Endodermal cell (in vitro differentiated cells): ENCODE data around the gene ERVK3-1. TPM values are rescaled to one million over a fixed set of nuclear protein-coding genes. Genes with fewer than 3 reads are reported as not detected.

Experiments used
- DNase-seq: peaks from one replicate; pipeline ENCODE4 v3.0.0-alpha.2; 2017
- H3K27ac ChIP-seq: 2 replicates; pipeline ENCODE4 v1.5.1; 2013; ENCODE audit warnings: mild to moderate bottlenecking, low read depth, low read length, moderate library complexity
- H3K27me3 ChIP-seq: 2 replicates; pipeline ENCODE4 v1.6.1; 2013; ENCODE audit warnings: mild to moderate bottlenecking, low read length, moderate library complexity; ENCODE audit not compliant: insufficient read depth, control insufficient read depth, poor library complexity, severe bottlenecking
- H3K36me3 ChIP-seq: 2 replicates; pipeline ENCODE4 v1.7.0; 2013; ENCODE audit warnings: mild to moderate bottlenecking, low read length, moderate library complexity; ENCODE audit not compliant: control insufficient read depth, insufficient read depth
- H3K4me1 ChIP-seq: one replicate; pipeline ENCODE4 v1.7.0; 2013; ENCODE audit warnings: low read length; ENCODE audit not compliant: control insufficient read depth, insufficient read depth
- H3K4me3 ChIP-seq: 2 replicates; pipeline ENCODE4 v1.5.1; 2013; ENCODE audit warnings: mild to moderate bottlenecking, low read length, moderate library complexity
- H3K9ac ChIP-seq: 2 replicates; pipeline ENCODE4 v1.6.1; 2013; ENCODE audit warnings: mild to moderate bottlenecking, low read length, moderate library complexity; ENCODE audit not compliant: poor library complexity, severe bottlenecking; ENCODE audit errors: extremely low read depth
- H3K9me3 ChIP-seq: 2 replicates; pipeline ENCODE4 v1.6.1; 2013; ENCODE audit warnings: mild to moderate bottlenecking, low read length, moderate library complexity; ENCODE audit not compliant: control insufficient read depth
- H3K27ac Mint-ChIP-seq: 2 replicates; pipeline ENCODE4 v1.8.0; 2020; ENCODE audit warnings: mixed read lengths
- H3K27me3 Mint-ChIP-seq: 2 replicates; pipeline ENCODE4 v1.8.0; 2021; ENCODE audit warnings: mild to moderate bottlenecking, mixed read lengths; ENCODE audit not compliant: insufficient read depth
- H3K36me3 Mint-ChIP-seq: 2 replicates; pipeline ENCODE4 v1.8.0; 2020; ENCODE audit warnings: low read depth, mixed read lengths
- H3K4me1 Mint-ChIP-seq: 2 replicates; pipeline ENCODE4 v1.8.0; 2020; ENCODE audit warnings: mixed read lengths
- H3K4me3 Mint-ChIP-seq: 2 replicates; pipeline ENCODE4 v1.8.0; 2020; ENCODE audit warnings: mild to moderate bottlenecking, moderate library complexity, mixed read lengths
- H3K9me3 Mint-ChIP-seq: 2 replicates; pipeline ENCODE4 v1.8.0; 2020; ENCODE audit warnings: mild to moderate bottlenecking, mixed read lengths
- WGBS, 2 experiments: methylation state at CpG; one replicate each; pipeline versions ENCODE4 v1.1.5 to v1.1.7; 2013; ENCODE audit warnings: missing lambda C conversion rate in 2 of 2, mixed read lengths in 1 of 2; ENCODE audit not compliant: insufficient coverage in 1 of 2, insufficient read length in 1 of 2; 5-methylcytosine and 5-hydroxymethylcytosine counted together
- total RNA-seq, 2 donors: library from RNA; stranded (reverse); fragmentation: NEBNext Ultra II Directional in 1 of 2; extraction: Animal tissue kit (Norgen Biotek cat#: 25700) in 1 of 2; gene quantifications; 2 replicates in 1 of 2; 3 replicates in 1 of 2; pipeline ENCODE4 v1.2.1, GENCODE V29; 2021
- TF ChIP-seq, protein P1 (sequence below): fragments of 200-600 bp; sonication (generic); conservative IDR thresholded peaks from 2 replicates; pipeline ENCODE4 v1.5.0; 2021; ENCODE audit warnings: antibody characterized with exemption, mild to moderate bottlenecking

ERVK3-1 gene
- total RNA-seq, 2 donors from 2014 or later, result 27.5 to 28.0 TPM

DNA sequence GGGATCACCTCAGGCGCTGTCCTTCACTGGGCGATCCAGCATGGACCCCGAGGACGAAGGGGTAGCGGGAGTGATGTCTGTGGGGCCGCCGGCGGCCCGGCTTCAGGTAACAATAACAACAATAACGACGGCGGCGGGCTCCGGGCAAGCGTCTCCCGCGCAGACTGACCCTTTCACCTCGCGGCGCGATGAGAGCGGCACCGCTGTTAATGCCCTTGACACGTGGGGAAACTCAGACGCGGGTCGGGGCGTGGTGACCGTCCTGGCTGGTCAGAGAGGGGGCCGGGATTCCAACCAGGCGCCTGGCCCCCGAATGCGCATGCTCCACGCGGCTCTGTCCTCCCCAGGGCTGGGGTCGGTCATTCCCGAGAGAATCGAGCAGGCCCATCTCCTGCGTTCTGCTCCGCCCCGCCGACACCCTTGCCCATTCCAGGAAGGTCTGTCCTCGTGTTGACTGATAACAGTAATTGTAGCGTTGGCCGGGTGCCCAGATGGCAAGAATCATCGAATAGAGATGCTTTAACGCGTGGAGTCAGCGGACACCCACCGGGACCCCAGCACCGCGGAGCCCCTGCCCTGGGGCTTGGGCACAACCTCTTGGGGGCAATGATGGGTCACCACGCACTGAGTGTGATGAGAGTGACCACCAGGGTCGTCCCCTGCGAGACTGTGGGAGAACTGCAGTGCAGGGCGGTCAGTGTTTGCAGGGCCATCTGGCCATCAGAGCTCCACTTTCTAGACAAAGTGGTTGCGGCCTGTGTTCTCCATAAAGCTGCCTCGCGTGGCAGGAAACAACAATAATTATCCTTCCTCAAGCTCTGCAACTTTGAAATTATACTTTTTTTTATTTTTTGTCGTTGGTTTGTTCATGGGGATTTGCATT lies 25.9 kb upstream of the ERVK3-1 start:
- peak; percentile 89 for DNase-seq
- H3K27me3 ChIP-seq, result no peaks in the 10 kb centered on the region
- H3K9me3 ChIP-seq, result peaks cover 6% of the 10 kb centered on the region
- H3K4me3 ChIP-seq, result peak overlapping the region; percentile 97
- H3K4me3 Mint-ChIP-seq, result peak overlapping the region; percentile 95
- peak overlapping the region; percentile 95 for H3K27ac ChIP-seq
- 2 to 4% methylated on average over 17 to 60 of the region's 60 CpGs for WGBS, 2 experiments
- no peaks in the 10 kb centered on the region for H3K27me3 Mint-ChIP-seq
- peaks cover 50% of the 10 kb centered on the region for H3K36me3 Mint-ChIP-seq
- H3K9me3 Mint-ChIP-seq, result no peaks in the 10 kb centered on the region
- no peaks in the 10 kb centered on the region for H3K4me1 ChIP-seq
- H3K4me1 Mint-ChIP-seq, result peaks cover 14% of the 10 kb centered on the region
- TF ChIP-seq, protein P1, sequence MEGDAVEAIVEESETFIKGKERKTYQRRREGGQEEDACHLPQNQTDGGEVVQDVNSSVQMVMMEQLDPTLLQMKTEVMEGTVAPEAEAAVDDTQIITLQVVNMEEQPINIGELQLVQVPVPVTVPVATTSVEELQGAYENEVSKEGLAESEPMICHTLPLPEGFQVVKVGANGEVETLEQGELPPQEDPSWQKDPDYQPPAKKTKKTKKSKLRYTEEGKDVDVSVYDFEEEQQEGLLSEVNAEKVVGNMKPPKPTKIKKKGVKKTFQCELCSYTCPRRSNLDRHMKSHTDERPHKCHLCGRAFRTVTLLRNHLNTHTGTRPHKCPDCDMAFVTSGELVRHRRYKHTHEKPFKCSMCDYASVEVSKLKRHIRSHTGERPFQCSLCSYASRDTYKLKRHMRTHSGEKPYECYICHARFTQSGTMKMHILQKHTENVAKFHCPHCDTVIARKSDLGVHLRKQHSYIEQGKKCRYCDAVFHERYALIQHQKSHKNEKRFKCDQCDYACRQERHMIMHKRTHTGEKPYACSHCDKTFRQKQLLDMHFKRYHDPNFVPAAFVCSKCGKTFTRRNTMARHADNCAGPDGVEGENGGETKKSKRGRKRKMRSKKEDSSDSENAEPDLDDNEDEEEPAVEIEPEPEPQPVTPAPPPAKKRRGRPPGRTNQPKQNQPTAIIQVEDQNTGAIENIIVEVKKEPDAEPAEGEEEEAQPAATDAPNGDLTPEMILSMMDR, result peak; percentile 22
- peaks cover 33% of the 10 kb centered on the region for H3K36me3 ChIP-seq
- peak overlapping the region; percentile 97 for H3K27ac Mint-ChIP-seq
- H3K9ac ChIP-seq, result peak overlapping the region; percentile 98

DNA sequence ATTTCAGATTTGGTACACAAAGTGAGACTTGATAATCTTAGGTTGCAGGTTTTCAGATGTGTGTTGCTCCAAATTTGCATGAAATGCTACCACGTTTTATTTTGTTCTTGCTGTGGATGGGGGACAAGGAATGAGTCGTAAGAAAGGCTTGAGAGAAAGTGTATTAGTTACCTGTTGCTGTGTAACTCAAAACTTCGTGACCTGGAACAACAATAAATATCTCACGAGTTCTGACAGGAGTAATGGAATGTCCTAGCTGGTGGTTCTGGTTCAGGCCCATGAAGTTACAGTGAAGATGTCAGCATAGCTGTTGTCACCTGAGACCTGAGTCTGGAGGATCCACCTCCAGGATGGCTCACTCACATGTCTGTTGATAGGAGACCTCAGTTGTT lies 25.3 kb upstream of the ERVK3-1 start:
- H3K9me3 Mint-ChIP-seq, result no peaks in the 10 kb centered on the region
- H3K4me3 ChIP-seq, result peak overlapping the region; percentile 97
- 68 to 72% methylated on average over 4 of the region's 4 CpGs for WGBS, 2 experiments
- peaks cover 30% of the 10 kb centered on the region for H3K36me3 ChIP-seq
- TF ChIP-seq, protein P1, result no peak
- H3K27ac ChIP-seq, result no peak overlapping the region
- peak overlapping the region; percentile 98 for H3K9ac ChIP-seq
- no peaks in the 10 kb centered on the region for H3K9me3 ChIP-seq
- no peaks in the 10 kb centered on the region for H3K4me1 ChIP-seq
- H3K27me3 Mint-ChIP-seq, result no peaks in the 10 kb centered on the region
- peak overlapping the region; percentile 97 for H3K27ac Mint-ChIP-seq
- H3K4me1 Mint-ChIP-seq, result peaks cover 14% of the 10 kb centered on the region
- peaks cover 44% of the 10 kb centered on the region for H3K36me3 Mint-ChIP-seq
- DNase-seq, result no peak
- peak overlapping the region; percentile 95 for H3K4me3 Mint-ChIP-seq
- no peaks in the 10 kb centered on the region for H3K27me3 ChIP-seq

DNA sequence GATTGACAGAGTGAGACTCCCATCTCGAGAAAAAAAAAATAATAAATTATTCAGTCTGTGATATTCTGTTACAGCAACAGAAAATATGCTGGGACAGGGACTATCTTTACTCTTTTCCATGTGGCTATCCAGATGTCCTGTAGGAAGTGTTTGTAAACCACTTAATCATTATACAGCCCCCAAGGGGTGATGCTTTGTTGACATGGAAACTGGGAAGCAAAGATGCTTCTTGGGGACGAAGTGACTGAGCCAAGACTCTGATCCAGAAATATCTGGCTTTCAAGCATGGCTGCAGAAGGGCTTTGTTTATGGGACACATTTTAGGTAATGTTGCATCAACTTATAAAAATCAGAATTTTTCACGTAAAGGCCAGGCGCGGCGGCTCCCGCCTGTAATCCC lies 21.0 kb upstream of the ERVK3-1 start:
- Histone ChIP-seq H3K9me3 (no peaks in the 10 kb centered on the region), H3K4me3 (no peak overlapping the region), H3K27me3 (no peaks in the 10 kb centered on the region), H3K9ac (no peak overlapping the region), H3K27ac (no peak overlapping the region), H3K4me1 (no peaks in the 10 kb centered on the region), H3K36me3 (peaks cover 65% of the 10 kb centered on the region)
- WGBS, 2 experiments, result 92 to 100% methylated on average over 6 to 7 of the region's 7 CpGs
- TF ChIP-seq, protein P1, result no peak
- Mint-ChIP-seq H3K9me3 (no peaks in the 10 kb centered on the region), H3K4me1 (peaks cover 14% of the 10 kb centered on the region), H3K27ac (no peak overlapping the region), H3K27me3 (no peaks in the 10 kb centered on the region), H3K4me3 (no peak overlapping the region), H3K36me3 (peaks cover 65% of the 10 kb centered on the region)
- no peak for DNase-seq
